Measurements from ENCODE around the gene SUB1. TPM values are rescaled to one million over a fixed set of nuclear protein-coding genes. Genes with fewer than 3 reads are reported as not detected.
"Not testable (repeated sequence)": the region's sequence is repeated elsewhere in the genome, so short reads cannot be mapped to it uniquely, and the experiment has no call there.

Gene SUB1
- total RNA-seq, 1 donor from 2014 or later = 252 TPM

- DNase-seq = peak; percentile 69
Measured at GRCh38 chr5:32600054-32600622, 14.8 kb downstream of the SUB1 start.

DNA sequence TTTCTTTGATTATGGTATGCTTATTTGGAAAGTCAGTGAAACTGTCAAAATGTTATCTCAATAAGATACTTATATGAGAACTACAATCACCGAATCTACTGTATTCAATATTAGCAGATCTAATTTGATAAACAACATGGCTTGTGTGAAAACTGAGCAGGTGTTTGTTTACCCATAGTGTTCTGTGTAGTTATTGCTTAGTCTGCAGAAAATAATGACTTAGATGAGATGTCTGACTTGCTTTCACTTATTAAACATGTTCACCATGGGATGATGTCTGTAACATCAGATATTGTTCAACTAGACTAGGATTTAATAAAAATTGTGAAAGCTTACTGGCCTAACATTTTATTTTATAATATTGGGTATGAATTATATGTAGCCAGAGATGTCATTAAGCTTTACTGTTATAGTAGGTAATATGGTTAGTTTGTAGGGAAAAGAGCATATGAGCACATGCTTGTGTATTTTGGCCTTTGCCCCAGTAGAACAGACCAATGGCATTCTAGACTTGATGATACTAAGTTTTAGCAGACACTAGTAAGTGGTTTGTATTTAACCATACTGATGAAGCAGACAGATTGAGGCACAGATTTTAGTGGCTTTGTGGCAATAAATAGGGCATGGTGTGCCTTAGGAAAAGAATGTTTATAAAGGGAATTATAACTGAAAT lies 16.4 kb downstream of the SUB1 start:
- DNase-seq = no peak

DNA sequence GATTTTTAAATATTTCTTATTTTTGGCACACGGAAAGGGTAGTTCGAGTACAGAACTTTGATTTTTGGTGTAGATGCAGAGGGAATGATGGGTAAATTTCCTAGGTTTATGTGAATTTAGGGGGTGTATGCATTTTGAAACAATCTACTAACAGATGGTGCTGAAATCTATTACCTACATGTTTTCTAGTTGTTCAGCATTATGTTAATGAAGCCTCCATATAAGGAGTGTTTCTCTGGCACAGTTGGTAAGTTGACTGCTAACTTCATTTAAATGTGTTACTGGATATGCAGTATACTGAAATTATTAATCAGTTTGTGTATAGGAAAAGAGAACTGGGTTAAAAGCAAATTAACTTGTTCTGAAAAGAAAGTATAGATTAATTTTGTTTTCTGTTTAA lies 17.5 kb downstream of the SUB1 start:
- DNase-seq = no peak

DNA sequence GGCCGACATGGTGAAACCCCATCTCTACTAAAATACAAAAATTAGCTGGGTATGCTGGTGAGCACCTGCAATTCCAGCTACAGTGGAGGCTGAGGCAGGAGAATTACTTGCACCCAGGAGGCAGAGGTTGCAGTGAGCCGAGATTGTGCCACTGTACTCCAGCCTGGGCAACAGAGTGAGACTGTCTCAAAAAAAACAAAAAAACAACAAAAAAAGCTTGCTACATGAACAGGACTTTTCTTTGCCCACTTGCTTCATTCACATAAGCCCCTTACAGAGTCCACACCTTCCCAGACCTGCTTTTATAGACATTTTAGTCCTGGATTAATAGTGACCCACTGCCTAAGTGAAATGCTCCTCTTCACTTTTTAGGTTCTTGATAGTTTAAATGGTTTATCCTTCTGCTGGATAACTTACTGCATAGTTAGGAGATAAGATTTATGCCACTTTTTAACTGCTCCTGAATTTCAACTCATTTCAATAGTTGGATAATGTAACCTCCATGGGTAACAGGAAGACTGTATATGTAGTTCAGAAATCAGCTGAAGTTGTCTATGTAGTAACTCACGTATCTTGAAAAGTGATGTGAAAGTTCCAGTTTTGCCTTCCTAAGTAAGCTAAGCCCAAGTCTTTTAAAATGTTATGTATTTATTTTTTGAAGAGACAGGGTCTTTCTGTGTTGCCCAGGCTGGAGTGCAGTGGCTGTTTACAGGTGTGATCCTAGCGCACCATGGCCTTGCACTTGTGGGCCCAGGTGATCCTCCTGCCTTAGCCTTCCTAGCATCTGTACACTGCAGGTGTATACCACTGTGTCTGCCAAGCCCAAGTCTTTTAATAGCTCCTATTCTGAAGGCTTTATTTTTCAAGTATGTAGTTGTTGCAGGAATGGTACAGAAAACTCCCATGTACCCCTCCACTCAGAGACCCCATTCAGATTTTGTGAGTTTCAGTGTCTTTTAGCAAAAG lies 19.7 kb downstream of the SUB1 start:
- DNase-seq = no peak

DNA sequence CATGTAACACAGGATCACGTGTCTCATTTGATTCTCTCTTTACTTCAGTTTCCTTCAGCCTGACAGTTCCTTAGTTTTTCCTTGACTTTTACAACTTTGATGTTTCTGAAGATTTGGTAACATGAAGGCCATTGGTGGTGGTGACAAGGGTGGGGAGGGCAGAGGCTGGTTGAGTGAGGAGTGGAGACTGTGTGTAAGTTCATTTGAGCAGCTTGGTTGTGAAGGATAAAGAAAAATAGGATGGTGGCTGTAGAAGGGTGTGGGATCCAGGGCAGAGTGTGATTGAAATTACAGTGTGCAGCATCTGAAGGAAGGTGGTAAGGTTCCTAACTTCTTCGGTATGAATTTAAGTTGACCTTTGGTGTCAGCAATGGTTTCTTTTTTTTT lies 20.4 kb downstream of the SUB1 start:
- DNase-seq = no peak

DNA sequence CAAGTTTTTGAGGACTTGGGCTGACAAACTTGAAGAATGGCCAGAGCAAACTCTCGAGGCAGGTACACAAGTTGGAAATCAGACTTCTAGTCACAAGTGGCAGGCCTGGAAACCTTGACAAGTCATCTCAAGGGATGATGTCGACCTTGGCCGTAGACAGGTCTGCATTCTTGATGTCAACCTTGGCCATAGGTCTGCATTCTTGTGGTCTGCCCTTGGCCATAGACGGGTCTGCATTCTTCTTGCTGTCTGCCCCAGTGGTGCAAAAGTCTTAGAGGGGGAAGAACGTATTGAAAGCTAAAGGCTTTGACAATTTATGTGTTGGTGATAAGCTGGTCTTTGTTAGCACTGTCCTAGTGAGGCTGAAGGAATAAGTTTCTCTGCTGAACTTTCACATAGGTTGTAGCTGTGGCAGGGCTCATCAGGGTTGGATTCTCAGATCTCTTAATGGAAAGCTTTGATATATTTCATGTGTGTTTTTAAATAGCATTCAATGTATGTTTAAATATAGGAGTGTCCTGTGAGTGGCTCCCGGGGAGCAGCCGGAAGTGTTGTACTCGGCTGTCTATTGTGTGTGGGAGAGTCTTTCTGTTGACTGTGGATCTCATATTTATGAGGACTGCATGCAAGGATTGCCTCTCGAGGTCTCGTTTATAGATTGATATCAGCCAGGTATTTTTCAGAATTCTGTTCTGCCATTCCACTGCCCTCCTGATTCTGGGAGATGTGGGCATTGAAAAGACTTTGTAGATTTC lies 27.0 kb downstream of the SUB1 start:
- no peak for DNase-seq

GRCh38 chr5:32613050-32613672 lies 27.8 kb downstream of the SUB1 start:
- peak; percentile 90 for DNase-seq

- no peak for DNase-seq
Measured at GRCh38 chr5:32615236-32615635, 29.9 kb downstream of the SUB1 start.

DNA sequence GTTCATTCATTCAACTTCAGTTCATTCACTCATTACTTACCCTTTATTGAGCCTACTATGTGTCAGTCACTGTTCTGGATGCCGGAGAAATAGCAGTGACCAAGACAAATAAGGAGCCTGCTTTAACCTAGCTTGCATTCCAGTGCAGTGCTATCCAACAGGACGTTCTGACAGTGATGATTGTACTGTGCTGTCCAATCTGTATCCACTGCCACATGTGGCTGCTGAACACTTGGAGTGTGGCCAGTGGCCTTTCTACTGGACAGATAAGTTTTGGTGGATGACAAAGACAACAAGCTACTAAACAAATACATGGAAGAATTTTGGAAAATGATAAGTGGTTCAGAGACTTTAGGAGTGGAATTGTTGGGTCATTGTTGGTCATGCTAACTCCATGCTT lies 33.6 kb downstream of the SUB1 start:
- no peak for DNase-seq

GRCh38 chr5:32621256-32621655 lies 35.9 kb downstream of the SUB1 start:
- DNase-seq = no peak

DNA sequence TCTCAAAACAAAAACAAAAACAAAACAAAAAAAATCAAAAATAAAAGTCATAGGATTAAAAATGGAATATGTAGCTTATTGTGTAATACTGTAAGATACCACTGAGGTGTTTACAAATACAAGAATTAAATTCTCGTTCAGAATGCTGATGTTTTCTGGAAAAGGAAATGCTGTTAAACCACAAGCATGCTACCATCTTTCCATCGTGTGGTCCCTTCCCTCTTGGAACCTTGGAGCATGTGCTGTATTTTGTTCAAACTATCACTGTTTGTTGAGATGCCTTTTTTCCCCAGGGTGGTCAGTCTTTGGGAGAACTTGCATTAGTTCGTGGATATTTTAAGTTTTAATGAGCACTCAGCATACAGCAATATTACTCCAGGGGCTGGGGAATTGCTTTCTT lies 39.7 kb downstream of the SUB1 start:
- DNase-seq = no peak

DNA sequence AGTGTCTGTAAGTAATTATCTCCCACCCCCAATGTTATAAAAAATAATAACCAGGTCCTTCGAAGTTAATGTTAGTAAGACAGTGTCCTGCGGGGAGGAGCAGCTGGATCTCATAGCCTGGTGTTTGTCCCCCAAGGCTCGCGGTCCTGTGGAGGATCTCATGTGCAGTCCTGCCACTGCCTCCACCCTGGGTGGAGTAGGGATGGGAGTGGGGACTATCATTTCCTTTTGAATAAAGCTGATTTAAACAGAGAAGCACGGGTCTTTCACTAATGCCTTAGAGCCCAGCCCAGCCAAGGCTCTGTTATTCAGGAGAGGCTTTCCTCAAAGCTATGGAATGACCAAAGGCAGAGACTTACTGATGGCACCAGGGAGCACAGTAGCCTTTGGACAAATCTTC lies 40.2 kb downstream of the SUB1 start:
- DNase-seq = no peak

- no peak for DNase-seq
Measured at GRCh38 chr5:32627219-32627870, 42.0 kb downstream of the SUB1 start.

DNA sequence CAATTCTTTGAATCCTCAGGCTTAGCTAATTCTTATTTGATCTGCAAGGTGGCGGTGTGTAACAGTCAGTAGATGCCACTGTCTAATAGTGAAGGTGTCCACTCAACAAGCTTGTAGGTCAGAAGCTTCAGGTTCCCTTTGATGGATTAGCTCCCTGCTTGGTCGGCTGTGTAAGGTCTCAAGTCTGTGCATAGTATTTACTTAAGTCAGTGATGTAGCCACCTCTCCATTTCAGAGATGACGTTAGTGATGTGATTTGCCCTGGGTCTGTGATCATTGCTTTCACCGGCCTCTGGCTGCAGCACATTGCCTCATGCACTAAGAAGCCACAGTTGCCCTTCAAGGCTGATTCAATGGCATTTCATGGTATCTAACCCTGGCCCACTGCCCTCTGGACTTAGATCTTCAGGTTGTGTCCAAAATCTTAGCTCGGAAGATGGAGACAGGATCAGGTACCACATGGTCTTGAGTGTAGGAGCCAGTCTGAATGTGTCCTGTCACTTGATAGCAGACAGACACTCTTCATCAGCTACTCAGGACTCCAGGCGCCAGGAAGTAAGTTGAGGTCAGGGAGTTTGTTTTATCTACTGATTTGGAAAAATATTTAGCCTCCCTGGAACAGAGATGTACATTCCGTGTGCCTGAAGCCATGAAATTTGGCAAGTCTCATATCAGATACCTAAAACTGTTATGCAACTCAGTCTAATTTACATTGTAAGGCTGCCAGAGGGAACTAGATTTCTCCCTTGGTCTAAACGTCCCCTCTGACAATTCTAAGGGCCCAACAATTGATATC lies 42.9 kb downstream of the SUB1 start:
- DNase-seq = no peak

GRCh38 chr5:32630867-32631491 lies 45.6 kb downstream of the SUB1 start:
- no peak for DNase-seq

DNA sequence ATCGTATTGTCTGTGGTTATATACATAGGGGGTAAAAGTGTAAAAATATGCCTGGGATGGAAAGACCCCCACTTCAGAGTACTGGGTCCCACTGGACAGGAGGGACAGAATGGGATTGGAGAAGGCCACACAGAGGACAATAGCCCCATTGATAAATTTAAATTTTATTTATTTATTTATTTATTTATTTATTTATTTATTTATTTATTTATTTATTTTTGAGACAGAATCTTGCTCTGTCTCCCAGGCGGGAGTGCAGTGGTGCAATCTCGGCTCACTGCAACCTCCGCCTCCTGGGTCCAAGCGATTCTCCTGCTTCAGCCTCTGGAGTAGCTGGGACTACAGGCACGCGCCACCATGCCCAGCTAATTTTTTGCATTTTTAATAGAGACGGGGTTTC lies 47.7 kb downstream of the SUB1 start:
- DNase-seq = not testable (repeated sequence)

DNA sequence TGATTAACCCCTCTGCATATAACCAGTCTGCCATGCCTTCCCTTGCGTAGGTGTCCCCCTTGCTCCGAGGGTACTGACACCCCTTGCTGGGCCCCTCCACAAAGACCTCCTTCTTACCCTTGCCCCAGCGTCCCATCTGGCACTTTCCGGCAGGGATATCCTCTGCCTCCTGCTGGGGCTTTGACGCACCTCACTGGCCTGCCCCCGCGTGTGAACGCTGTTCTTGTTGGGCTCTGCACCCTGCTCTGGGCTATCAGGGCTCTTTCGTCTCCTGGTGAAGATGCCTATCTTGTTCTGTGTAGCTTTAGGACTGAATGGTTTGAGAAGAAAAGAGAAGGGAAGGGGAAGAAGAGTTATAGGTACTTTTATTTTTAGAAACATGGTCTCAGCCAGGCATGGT lies 53.0 kb downstream of the SUB1 start:
- DNase-seq = no peak

- no peak for DNase-seq
Measured at GRCh38 chr5:32639943-32640342, 54.6 kb downstream of the SUB1 start.

DNA sequence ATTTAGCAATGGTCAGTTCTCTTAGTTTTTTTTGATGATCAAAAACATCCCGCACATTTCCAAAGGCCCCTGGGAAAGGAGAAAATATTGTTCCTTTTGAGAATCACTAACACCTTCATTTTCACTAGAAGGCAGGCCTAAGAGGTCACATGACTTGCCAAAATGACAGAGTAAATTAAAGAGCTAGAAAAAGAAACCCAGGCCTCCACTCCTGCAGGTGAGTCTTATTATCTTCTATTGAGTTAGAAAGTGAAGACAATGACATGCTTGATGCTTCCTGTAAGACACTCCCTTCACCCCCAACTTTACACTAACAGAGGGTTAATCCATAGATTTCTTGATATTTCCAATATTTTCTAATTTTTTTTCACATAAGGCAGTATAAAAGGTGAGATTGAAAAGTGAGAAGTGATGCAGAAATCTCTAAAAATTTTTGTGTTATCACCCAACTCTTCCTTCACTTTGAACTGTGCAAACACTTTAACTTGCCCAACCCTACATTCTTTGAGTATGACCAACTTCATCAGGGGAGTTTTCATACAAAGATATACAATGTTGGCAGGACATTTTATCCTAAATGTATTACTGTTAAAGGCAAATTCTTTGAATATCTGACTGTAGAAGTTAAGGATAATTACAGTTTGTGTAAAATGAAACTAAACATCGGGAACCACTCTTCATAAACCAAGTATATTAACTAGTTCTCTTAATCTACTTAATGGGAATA lies 57.1 kb downstream of the SUB1 start:
- DNase-seq = no peak
